ENCODE measurements around the gene POLR1H. TPM values are rescaled to one million over a fixed set of nuclear protein-coding genes. Genes with fewer than 3 reads are reported as not detected.

The POLR1H gene
- total RNA-seq, 4 donors from 2014 or later = 22.8 to 33.8 (median 27.5) TPM

DNA sequence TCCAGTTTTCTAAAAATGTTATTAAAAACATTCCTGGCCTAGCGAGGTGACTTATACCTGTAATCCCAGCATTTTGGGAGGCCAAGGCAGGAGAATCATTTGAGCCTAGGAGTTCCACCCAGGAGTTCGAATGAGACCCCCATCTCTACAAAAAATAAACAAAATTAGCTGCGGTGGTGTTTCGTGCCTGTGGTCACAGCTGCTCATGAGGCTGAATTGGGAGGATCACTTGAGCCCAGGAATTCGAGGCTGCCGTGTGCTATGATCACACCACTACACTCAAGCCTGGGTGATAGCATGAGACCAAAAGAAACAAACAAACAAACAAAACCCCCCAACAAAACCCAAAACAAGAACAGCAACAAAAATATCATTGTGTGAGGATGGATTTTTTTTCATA lies 19.8 kb upstream of the POLR1H start:
- Histone ChIP-seq H3K27me3 (no peaks in the 10 kb centered on the region), H3K27ac (no peak overlapping the region), H3K4me1 (no peaks in the 10 kb centered on the region), H3K9me3 (no peaks in the 10 kb centered on the region), H3K4me3 (no peak overlapping the region), H3K36me3 (no peaks in the 10 kb centered on the region)
- DNase-seq = no peak
- TF ChIP-seq, protein P1, sequence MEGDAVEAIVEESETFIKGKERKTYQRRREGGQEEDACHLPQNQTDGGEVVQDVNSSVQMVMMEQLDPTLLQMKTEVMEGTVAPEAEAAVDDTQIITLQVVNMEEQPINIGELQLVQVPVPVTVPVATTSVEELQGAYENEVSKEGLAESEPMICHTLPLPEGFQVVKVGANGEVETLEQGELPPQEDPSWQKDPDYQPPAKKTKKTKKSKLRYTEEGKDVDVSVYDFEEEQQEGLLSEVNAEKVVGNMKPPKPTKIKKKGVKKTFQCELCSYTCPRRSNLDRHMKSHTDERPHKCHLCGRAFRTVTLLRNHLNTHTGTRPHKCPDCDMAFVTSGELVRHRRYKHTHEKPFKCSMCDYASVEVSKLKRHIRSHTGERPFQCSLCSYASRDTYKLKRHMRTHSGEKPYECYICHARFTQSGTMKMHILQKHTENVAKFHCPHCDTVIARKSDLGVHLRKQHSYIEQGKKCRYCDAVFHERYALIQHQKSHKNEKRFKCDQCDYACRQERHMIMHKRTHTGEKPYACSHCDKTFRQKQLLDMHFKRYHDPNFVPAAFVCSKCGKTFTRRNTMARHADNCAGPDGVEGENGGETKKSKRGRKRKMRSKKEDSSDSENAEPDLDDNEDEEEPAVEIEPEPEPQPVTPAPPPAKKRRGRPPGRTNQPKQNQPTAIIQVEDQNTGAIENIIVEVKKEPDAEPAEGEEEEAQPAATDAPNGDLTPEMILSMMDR (IDR thresholded peaks at IDR 0.05) = no peak
- TF ChIP-seq POLR2A (IDR thresholded peaks at IDR 0.05) = no peak

DNA sequence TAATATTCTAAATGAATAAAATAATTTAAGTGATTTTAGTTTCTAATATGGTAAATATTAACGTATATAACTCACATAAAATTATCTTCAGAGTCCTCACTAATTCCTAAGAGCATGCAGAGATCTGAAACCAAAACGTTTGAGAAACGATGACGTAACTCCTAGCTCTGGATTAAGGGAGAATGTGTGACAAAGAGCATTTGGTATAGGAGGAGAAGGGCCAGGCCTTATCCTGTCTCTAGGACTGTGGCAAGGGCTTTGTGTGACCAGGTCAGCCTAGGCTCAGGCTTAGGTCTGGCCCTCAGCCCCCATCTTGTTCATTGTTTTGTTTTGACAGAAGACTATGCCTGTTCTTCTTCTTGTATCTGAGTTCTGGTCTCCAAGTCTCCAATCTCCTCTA lies 19.2 kb upstream of the POLR1H start:
- DNase-seq = no peak
- Histone ChIP-seq H3K36me3 (no peaks in the 10 kb centered on the region), H3K9me3 (no peaks in the 10 kb centered on the region), H3K27me3 (no peaks in the 10 kb centered on the region), H3K27ac (no peak overlapping the region), H3K4me1 (no peaks in the 10 kb centered on the region), H3K4me3 (no peak overlapping the region)
- no peak for TF ChIP-seq POLR2A (IDR thresholded peaks at IDR 0.05)
- TF ChIP-seq, protein P1 (IDR thresholded peaks at IDR 0.05) = no peak

DNA sequence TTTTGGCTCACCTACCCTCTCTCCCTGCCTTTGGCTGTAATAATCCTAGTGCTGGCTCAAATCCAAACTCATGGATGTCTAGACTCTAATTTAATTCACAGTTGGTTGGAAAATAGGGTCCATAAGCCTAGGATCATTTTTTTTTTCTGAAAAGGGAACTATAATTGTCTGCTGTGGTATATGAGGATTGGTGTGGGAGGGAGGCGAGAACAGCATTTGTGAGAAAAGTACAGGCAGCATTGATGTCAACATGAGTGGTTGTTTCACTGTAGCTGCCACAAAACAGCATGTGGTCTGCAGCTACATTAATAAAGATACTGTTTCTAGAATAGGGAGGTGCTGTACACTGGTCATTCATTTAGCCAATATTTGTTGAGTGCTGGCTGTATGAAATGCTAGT lies 18.6 kb upstream of the POLR1H start:
- Histone ChIP-seq H3K27me3 (no peaks in the 10 kb centered on the region), H3K4me3 (no peak overlapping the region), H3K27ac (no peak overlapping the region), H3K4me1 (no peaks in the 10 kb centered on the region), H3K36me3 (no peaks in the 10 kb centered on the region), H3K9me3 (no peaks in the 10 kb centered on the region)
- DNase-seq = no peak
- TF ChIP-seq POLR2A (IDR thresholded peaks at IDR 0.05) = no peak

DNA sequence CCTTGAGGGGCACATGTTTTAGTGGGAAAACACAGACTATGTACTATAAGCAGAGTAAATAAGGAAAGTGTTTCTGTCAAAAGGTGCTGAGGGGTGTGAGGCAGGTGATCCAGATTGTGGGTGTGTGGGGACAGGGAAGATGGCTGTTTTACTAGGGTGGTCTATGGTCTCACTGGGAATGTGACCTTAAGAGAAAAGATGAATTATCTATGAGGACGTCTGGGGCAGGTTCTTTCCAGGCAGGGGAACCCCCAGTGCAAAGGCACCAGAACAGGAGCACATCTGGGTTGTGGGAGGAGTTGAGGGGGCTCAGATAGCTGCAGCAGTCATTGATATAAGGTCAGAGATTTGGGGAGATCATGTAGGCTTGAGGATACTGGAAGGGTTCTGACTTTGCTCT lies 18.2 kb upstream of the POLR1H start:
- DNase-seq = no peak
- TF ChIP-seq POLR2A (IDR thresholded peaks at IDR 0.05) = no peak
- TF ChIP-seq, protein P1 (IDR thresholded peaks at IDR 0.05) = no peak
- no peak overlapping the region for H3K27ac ChIP-seq
- H3K9me3 ChIP-seq = no peaks in the 10 kb centered on the region
- no peaks in the 10 kb centered on the region for H3K36me3 ChIP-seq
- H3K4me1 ChIP-seq = no peaks in the 10 kb centered on the region
- H3K4me3 ChIP-seq = no peak overlapping the region
- no peaks in the 10 kb centered on the region for H3K27me3 ChIP-seq

DNA sequence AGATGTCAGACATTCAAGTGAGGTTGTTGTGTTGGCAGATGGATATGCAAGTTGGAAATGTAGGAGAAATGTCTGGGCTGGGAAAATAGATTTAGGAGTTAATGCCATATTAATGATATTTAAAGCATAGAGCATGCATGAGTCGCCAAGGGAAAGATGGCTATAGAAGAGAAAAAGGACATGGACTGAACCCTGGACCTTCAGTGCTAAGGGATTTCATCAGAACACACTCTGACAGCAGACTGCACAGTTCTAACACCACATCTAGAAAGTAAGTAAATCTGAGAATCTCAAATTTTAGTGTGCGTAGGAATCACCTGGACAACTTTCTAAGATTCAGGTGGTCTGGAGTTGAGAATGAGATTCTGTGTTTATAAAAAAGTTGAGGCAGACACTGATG lies 17.3 kb upstream of the POLR1H start:
- DNase-seq = no peak
- TF ChIP-seq POLR2A (IDR thresholded peaks at IDR 0.05) = no peak
- TF ChIP-seq, protein P1 (IDR thresholded peaks at IDR 0.05) = no peak
- Histone ChIP-seq H3K4me3 (no peak overlapping the region), H3K27me3 (no peaks in the 10 kb centered on the region), H3K27ac (no peak overlapping the region), H3K9me3 (no peaks in the 10 kb centered on the region), H3K36me3 (no peaks in the 10 kb centered on the region), H3K4me1 (no peaks in the 10 kb centered on the region)

DNA sequence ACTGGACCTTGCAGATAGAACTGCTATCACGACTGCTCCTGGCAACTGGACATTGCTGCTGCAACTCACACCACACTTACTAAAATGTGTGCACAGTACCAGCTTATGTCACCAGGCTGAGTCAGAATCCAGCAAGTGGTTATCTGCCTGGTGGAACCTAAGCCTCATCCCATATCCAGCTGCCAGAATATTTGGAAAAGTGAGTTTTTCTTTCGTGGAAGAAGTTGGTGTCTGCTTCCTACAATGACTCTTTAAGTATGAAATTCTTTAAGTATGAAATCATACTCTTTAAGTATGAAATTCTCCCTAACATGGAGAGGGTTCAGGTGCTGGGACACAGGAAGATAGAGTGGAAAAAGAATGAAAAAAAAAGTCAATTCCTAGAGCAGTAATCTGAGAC lies 16.4 kb upstream of the POLR1H start:
- TF ChIP-seq, protein P1 (IDR thresholded peaks at IDR 0.05) = no peak
- no peak for TF ChIP-seq POLR2A (IDR thresholded peaks at IDR 0.05)

More for the DNA sequence above, 16.4 kb upstream of the POLR1H start:
- H3K9me3 ChIP-seq = no peaks in the 10 kb centered on the region
- H3K4me1 ChIP-seq = no peaks in the 10 kb centered on the region
- H3K27me3 ChIP-seq = no peaks in the 10 kb centered on the region
- no peak for DNase-seq
- H3K4me3 ChIP-seq = no peak overlapping the region
- H3K36me3 ChIP-seq = no peaks in the 10 kb centered on the region
- H3K27ac ChIP-seq = no peak overlapping the region

Data from Peyer's patch (tissue), 4 donors.